ENCODE data around the gene GDE1. TPM values are rescaled to one million over a fixed set of nuclear protein-coding genes. Genes with fewer than 3 reads are reported as not detected.
"Not testable (repeated sequence)": the region's sequence is repeated elsewhere in the genome, so short reads cannot be mapped to it uniquely, and the experiment has no call there.

Gene GDE1
- polyA plus RNA-seq (ENCODE audit: insufficient read length), result 69.7 TPM
- long read RNA-seq, donor 1, transcript GDE1-201 (6 exons, 2,958 nt), result major isoform, 23 of 31 reads
- long read RNA-seq, donor 1, transcript GDE1-203 (6 exons, 2,238 nt), result minor isoform, 7 of 31 reads
- long read RNA-seq, donor 1, partial matches to known transcripts, result 0 of 31 reads
- long read RNA-seq, donor 1, other reads (novel, unspliced or antisense), result 0 of 31 reads
- long read RNA-seq, donor 2, transcript GDE1-203 (6 exons, 2,238 nt), result minor isoform, 5 of 23 reads
- long read RNA-seq, donor 2, transcript GDE1-201 (6 exons, 2,958 nt), result major isoform, 18 of 23 reads
- long read RNA-seq, donor 2, partial matches to known transcripts, result 0 of 23 reads
- long read RNA-seq, donor 2, other reads (novel, unspliced or antisense), result 0 of 23 reads
- long read RNA-seq, donor 3, transcript GDE1-201 (6 exons, 2,958 nt), result major isoform, 15 of 19 reads
- long read RNA-seq, donor 3, partial matches to known transcripts, result 0 of 19 reads
- long read RNA-seq, donor 3, other reads (novel, unspliced or antisense), result 0 of 19 reads
- long read RNA-seq, donor 4, partial matches to known transcripts, result 0 of 1 reads
- long read RNA-seq, donor 4, other reads (novel, unspliced or antisense), result 0 of 1 reads
- long read RNA-seq, donor 5, transcript GDE1-201 (6 exons, 2,958 nt), result major isoform, 27 of 35 reads
- long read RNA-seq, donor 5, transcript GDE1-203 (6 exons, 2,238 nt), result minor isoform, 5 of 35 reads
- long read RNA-seq, donor 5, partial matches to known transcripts, result 0 of 35 reads
- long read RNA-seq, donor 5, other reads (novel, unspliced or antisense), result 0 of 35 reads
- long read RNA-seq, donor 6, transcript GDE1-201 (6 exons, 2,958 nt), result major isoform, 14 of 16 reads
- long read RNA-seq, donor 6, partial matches to known transcripts, result 0 of 16 reads
- long read RNA-seq, donor 6, other reads (novel, unspliced or antisense), result 0 of 16 reads
- long read RNA-seq, donor 7, transcript GDE1-201 (6 exons, 2,958 nt), result major isoform, 24 of 30 reads
- long read RNA-seq, donor 7, transcript GDE1-203 (6 exons, 2,238 nt), result minor isoform, 6 of 30 reads
- long read RNA-seq, donor 7, partial matches to known transcripts, result 0 of 30 reads
- long read RNA-seq, donor 7, other reads (novel, unspliced or antisense), result 0 of 30 reads
- long read RNA-seq, donor 8, transcript GDE1-201 (6 exons, 2,958 nt), result major isoform, 7 of 8 reads
- long read RNA-seq, donor 8, partial matches to known transcripts, result 0 of 8 reads
- long read RNA-seq, donor 8, other reads (novel, unspliced or antisense), result 0 of 8 reads

- DNase-seq, result peak; percentile 93
Observed at GRCh38 chr16:19521471-19522396, at the start of gene GDE1. TSS of gene GDE1 (minus strand) at chr16:19522098. CDS start at chr16:19521964, 134 bp downstream.

- DNase-seq, result no peak
Observed at GRCh38 chr16:19567560-19567959, 45.7 kb upstream of the GDE1 start.

- no peak for DNase-seq
Observed at GRCh38 chr16:19566362-19566761, 44.5 kb upstream of the GDE1 start.

GRCh38 chr16:19563377-19563776, 41.5 kb upstream of the GDE1 start:
- no peak for DNase-seq

GRCh38 chr16:19560078-19560477, 38.2 kb upstream of the GDE1 start:
- DNase-seq, result no peak

GRCh38 chr16:19559242-19559910, 37.5 kb upstream of the GDE1 start:
- DNase-seq, result peak; percentile 55

- no peak for DNase-seq
Observed at GRCh38 chr16:19555938-19556771, 34.3 kb upstream of the GDE1 start.

GRCh38 chr16:19555186-19555937, 33.5 kb upstream of the GDE1 start, which contains the start of gene VPS35L:
TSS of gene VPS35L (plus strand) at chr16:19555703. CDS start at chr16:19555730, 27 bp downstream.
- DNase-seq, result peak; percentile 98

- DNase-seq, result no peak
Observed at GRCh38 chr16:19549673-19550072, 27.8 kb upstream of the GDE1 start.

GRCh38 chr16:19548144-19548543, 26.2 kb upstream of the GDE1 start:
- no peak for DNase-seq

- not testable (repeated sequence) for DNase-seq
Observed at GRCh38 chr16:19543278-19543996, 21.5 kb upstream of the GDE1 start.

GRCh38 chr16:19542138-19542821, 20.4 kb upstream of the GDE1 start:
- no peak for DNase-seq

- no peak for DNase-seq
Observed at GRCh38 chr16:19540241-19540970, 18.5 kb upstream of the GDE1 start.

GRCh38 chr16:19532601-19533000, 10.7 kb upstream of the GDE1 start:
- DNase-seq, result no peak

- no peak for DNase-seq
Observed at GRCh38 chr16:19528666-19529065, 6.8 kb upstream of the GDE1 start.

- DNase-seq, result no peak
Observed at GRCh38 chr16:19527161-19527560, 5.3 kb upstream of the GDE1 start.

- DNase-seq, result no peak
Observed at GRCh38 chr16:19525385-19525723, 3.5 kb upstream of the GDE1 start.
